Measurements from ENCODE around the gene DOCK2.

DNA sequence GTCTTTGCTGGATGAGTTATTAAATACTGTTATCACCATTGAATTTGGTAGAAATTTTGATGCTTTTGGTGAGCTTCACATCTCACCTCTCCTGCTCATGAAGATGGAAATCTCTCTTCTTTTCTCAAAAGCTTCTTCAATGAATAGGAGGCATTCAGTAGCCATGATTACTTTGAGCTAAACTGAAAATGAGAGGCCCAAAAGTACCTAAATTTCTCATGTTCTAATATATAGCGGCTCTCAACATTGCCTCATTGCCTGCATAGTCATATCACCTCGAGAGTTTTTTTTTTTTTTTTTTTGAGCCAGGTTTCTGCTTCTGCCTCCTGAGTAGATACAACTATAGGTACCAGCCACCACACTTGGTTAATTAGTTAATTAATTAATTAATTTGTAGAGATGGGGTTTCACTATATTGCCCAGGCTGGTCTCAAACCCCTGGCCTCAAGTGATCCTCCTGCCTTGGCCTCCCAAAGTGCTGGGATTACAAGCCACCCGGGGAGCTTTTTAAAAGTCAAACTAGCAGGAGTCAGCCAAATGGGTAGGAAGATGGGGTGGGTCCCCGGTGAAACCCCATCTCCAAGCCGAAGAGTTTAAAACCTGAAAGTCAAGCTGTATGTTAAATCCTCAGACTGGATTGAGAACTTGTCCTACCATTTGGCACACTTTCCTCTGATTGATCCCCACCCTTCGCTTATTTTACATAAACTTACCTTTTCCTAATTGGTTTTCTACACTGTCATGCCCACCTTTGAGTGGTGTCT, 169.0 kb downstream of the DOCK2 start:
- TF ChIP-seq EZH2phosphoT487 (IDR thresholded peaks at IDR 0.05; ENCODE audit: low read length), result no peak
- TF ChIP-seq, protein P1, sequence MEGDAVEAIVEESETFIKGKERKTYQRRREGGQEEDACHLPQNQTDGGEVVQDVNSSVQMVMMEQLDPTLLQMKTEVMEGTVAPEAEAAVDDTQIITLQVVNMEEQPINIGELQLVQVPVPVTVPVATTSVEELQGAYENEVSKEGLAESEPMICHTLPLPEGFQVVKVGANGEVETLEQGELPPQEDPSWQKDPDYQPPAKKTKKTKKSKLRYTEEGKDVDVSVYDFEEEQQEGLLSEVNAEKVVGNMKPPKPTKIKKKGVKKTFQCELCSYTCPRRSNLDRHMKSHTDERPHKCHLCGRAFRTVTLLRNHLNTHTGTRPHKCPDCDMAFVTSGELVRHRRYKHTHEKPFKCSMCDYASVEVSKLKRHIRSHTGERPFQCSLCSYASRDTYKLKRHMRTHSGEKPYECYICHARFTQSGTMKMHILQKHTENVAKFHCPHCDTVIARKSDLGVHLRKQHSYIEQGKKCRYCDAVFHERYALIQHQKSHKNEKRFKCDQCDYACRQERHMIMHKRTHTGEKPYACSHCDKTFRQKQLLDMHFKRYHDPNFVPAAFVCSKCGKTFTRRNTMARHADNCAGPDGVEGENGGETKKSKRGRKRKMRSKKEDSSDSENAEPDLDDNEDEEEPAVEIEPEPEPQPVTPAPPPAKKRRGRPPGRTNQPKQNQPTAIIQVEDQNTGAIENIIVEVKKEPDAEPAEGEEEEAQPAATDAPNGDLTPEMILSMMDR (IDR thresholded peaks at IDR 0.05; ENCODE audit: low read length), result no peak

Measured in MM.1S (cell line).